Kidney epithelial cell (primary cell): ENCODE data around the gene CYP2U1. TPM values are rescaled to one million over a fixed set of nuclear protein-coding genes. Genes with fewer than 3 reads are reported as not detected.

Experiments used
- DNase-seq: peaks from one replicate; pipeline ENCODE4 v3.0.0-alpha.2; 2010; ENCODE audit warnings: low read depth
- H3K27me3 ChIP-seq: 2 replicates; pipeline ENCODE4 v1.6.0; 2011; ENCODE audit warnings: low read length; ENCODE audit not compliant: control insufficient read depth, insufficient read depth
- H3K36me3 ChIP-seq: 2 replicates; pipeline ENCODE4 v1.5.1; 2011; ENCODE audit warnings: low read length; ENCODE audit not compliant: control insufficient read depth, insufficient read depth
- H3K4me3 ChIP-seq: 2 replicates; pipeline ENCODE4 v1.5.1; 2011; ENCODE audit warnings: low read depth, mild to moderate bottlenecking, control low read depth, low read length
- CTCF ChIP-seq: IDR thresholded peaks from 2 replicates; pipeline ENCODE4 v1.5.1; 2011; ENCODE audit warnings: mild to moderate bottlenecking, moderate library complexity, low read length, control low read depth, inconsistent platforms; ENCODE audit not compliant: insufficient read depth, poor library complexity, severe bottlenecking
- total RNA-seq: library from RNA; depleted of rRNA; stranded (reverse); fragments of >200 nt; gene quantifications from 2 replicates; pipeline ENCODE4 v1.2.3, GENCODE V29; 2015

CYP2U1 gene
- total RNA-seq, 1 donor from 2014 or later: 11.8 TPM

GRCh38 chr4:108001540-108002135, 70.3 kb downstream of the CYP2U1 start:
- Histone ChIP-seq H3K36me3 (no peaks in the 10 kb centered on the region), H3K4me3 (no peak overlapping the region), H3K27me3 (no peaks in the 10 kb centered on the region)
- TF ChIP-seq CTCF: no peak
- DNase-seq: no peak

Other genes with a start within 250 kb of the CYP2U1 start
- gene PAPSS1, start 211.3 kb upstream of the CYP2U1 start, total RNA-seq: 44.7 and 60.3 TPM in 2 replicates
- gene SGMS2, start 106.6 kb upstream of the CYP2U1 start, total RNA-seq: 37.0 and 64.3 TPM in 2 replicates
- 15.5 and 19.9 TPM in 2 replicates for gene HADH, start 58.3 kb downstream of the CYP2U1 start, total RNA-seq
- gene LEF1, start 237.4 kb downstream of the CYP2U1 start, total RNA-seq: 9.1 and 13.2 TPM in 2 replicates